ENCODE results near the gene SCFD2. TPM values are rescaled to one million over a fixed set of nuclear protein-coding genes. Genes with fewer than 3 reads are reported as not detected.
"Not testable (repeated sequence)": the region's sequence is repeated elsewhere in the genome, so short reads cannot be mapped to it uniquely, and the experiment has no call there.

The SCFD2 gene
- total RNA-seq, 1 donor from 2014 or later, result 13.2 TPM

- Histone ChIP-seq H3K27me3 (ENCODE audit: low read depth) (no peaks in the 10 kb centered on the region), H3K36me3 (no peaks in the 10 kb centered on the region), H3K27ac (no peak overlapping the region), H3K4me3 (no peak overlapping the region), H3K4me1 (no peaks in the 10 kb centered on the region), H3K9me3 (no peaks in the 10 kb centered on the region)
- DNase-seq (no peak), ATAC-seq (no peak)
- no peak for TF ChIP-seq CTCF (IDR thresholded peaks at IDR 0.05)
- intact Hi-C loops (cut with DNase I), result no loop called here
Observed at GRCh38 chr4:53060278-53060677, 305.6 kb downstream of the SCFD2 start.

DNA sequence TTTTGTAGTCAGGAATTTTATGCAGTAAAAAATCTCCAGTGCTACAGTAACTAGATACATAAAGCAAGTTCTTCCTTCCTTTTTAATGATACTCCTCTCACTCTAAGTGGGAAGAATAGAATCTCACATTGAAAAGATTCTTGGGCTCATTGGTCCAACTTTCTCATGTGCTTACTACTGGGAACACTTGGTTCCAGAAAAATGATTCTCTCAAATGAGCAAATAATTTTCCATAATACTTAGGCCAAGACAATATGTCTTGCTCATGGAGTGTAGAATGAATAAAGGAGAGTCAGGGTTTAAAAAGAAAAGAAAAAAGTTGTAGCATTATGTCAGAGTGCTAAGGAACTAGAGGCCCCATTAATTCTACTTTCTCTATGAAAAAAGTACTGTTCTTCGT lies 306.0 kb downstream of the SCFD2 start:
- Histone ChIP-seq H3K4me3 (no peak overlapping the region), H3K9me3 (no peaks in the 10 kb centered on the region), H3K27me3 (ENCODE audit: low read depth) (no peaks in the 10 kb centered on the region), H3K36me3 (no peaks in the 10 kb centered on the region), H3K4me1 (no peaks in the 10 kb centered on the region), H3K27ac (no peak overlapping the region)
- no peak for TF ChIP-seq CTCF (IDR thresholded peaks at IDR 0.05)
- ATAC-seq (no peak), DNase-seq (no peak)
- intact Hi-C loops (cut with DNase I), result no loop called here

DNA sequence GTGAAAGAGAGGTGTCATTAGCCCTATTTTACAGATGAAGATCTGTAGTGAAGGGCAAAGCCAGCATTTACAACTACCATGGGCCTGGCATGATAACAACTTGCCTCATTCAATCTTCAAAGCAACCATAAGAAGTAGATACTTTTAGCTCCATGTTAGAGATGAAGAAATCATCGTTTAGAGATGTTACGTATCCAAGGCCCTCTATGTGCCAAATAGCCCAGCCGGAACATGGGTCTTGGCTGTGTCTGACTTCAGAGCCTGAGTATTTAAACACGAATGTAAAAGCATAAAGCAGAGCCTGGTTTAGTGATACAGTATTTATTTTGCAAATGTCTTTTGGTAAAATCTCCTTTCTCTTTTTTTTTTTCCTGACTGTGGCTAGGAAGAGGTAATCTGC lies 306.6 kb downstream of the SCFD2 start:
- Histone ChIP-seq H3K27me3 (ENCODE audit: low read depth) (no peaks in the 10 kb centered on the region), H3K4me1 (no peaks in the 10 kb centered on the region), H3K27ac (no peak overlapping the region), H3K9me3 (no peaks in the 10 kb centered on the region), H3K4me3 (no peak overlapping the region), H3K36me3 (no peaks in the 10 kb centered on the region)
- intact Hi-C loops (cut with DNase I), result no loop called here
- ATAC-seq (no peak), DNase-seq (no peak)
- TF ChIP-seq CTCF (IDR thresholded peaks at IDR 0.05), result no peak

DNA sequence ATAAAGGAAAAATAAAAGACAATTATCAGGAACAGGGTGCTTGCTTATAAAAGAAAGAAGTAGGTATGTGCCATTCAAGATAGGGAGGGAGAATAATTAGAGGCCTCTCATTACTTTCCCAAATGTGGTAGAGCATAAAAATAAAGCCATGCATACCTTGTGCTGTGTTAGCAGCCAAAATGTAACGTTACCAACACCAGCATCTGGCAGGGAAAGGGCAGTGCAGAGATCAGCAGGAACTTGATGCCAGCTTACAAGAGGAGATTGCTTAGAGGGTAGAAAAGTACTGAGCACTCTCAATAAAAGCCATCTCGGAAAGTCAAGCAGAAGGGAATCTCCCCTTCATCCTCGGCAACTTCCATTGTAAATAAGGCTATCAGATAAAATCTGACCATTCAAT lies 308.2 kb downstream of the SCFD2 start:
- no peak overlapping the region for H3K27ac ChIP-seq
- DNase-seq (no peak), ATAC-seq (no peak)
- H3K27me3 ChIP-seq (ENCODE audit: low read depth), result no peaks in the 10 kb centered on the region
- no peaks in the 10 kb centered on the region for H3K4me1 ChIP-seq
- TF ChIP-seq CTCF (IDR thresholded peaks at IDR 0.05), result no peak
- intact Hi-C loops (cut with DNase I), result no loop called here
- H3K4me3 ChIP-seq, result no peak overlapping the region
- no peaks in the 10 kb centered on the region for H3K9me3 ChIP-seq
- H3K36me3 ChIP-seq, result no peaks in the 10 kb centered on the region

DNA sequence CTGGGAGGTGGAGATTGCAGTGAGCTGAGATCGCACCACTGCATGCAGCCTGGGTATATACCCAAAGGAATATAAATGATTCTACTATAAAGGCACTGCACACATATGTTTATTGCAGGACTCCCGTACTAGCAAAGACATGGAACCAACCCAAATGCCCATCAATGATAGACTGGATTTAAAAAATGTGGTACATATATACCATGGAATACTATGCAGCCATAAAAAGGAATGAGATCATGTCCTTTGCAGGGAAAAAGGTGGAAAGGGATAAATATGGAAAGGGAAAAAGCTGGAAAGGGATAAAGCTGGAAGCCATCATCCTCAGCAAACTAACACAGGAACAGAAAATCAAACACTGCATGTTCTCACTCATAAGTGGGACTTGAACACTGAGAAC lies 308.8 kb downstream of the SCFD2 start:
- H3K27me3 ChIP-seq (ENCODE audit: low read depth); H3K36me3 ChIP-seq; H3K27ac ChIP-seq; ATAC-seq; intact Hi-C loops (cut with DNase I); H3K4me3 ChIP-seq; DNase-seq; H3K9me3 ChIP-seq; H3K4me1 ChIP-seq: not testable (repeated sequence)

DNA sequence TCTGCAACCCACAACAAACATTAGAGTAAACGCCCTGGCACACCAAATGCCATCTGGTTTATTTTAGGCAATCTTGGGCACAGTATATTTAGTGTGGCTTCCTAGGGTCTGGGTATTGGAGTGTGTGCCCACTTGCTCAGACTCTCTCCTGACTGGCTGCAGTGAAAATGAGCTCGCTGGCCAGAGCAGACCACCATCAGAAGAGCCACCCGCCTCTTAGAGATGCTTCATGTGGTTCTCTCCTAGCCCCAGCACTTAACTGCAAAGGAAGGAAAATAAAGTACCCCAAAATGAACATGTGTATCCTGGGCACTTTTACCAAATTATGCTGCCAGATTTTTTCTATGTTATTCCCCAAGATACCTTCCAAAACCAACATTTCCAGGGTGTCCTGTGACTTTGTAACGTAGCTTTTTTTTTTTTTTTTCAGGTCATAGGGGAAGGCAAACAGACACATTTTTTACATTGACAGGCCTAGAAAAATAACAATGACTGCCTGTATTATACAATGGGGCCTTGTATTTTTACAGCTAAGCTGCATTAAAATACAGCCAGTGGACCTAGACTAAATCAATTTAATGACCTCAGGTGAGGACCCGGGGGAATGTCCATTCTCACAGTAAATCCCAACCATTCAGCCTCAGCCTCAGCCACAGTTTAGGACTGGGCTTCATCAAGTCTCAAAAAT lies 310.0 kb downstream of the SCFD2 start:
- ATAC-seq (no peak), DNase-seq (no peak)
- no peak overlapping the region for H3K27ac ChIP-seq
- no peaks in the 10 kb centered on the region for H3K36me3 ChIP-seq
- intact Hi-C loops (cut with DNase I), result no loop called here
- H3K27me3 ChIP-seq (ENCODE audit: low read depth), result no peaks in the 10 kb centered on the region
- H3K4me1 ChIP-seq, result no peaks in the 10 kb centered on the region
- H3K4me3 ChIP-seq, result no peak overlapping the region
- no peaks in the 10 kb centered on the region for H3K9me3 ChIP-seq
- TF ChIP-seq CTCF (IDR thresholded peaks at IDR 0.05), result no peak

Data from lower lobe of right lung (tissue), 2 donors.